C4-2B (cell line): ENCODE measurements around the gene MOCS2.

Experiments used
- CTCF ChIP-seq: fragments of 450-650 bp; conservative IDR thresholded peaks from 2 replicates; pipeline ENCODE4 v1.5.1; 2017; ENCODE audit warnings: mild to moderate bottlenecking
- ZFX ChIP-seq: fragments of 450-650 bp; IDR thresholded peaks from 2 replicates; pipeline ENCODE4 v1.6.1; 2017

GRCh38 chr5:53087621-53088121, 21.9 kb downstream of the MOCS2 start:
- no peak for TF ChIP-seq CTCF
- no peak for TF ChIP-seq ZFX
